Measurements from ENCODE around the gene TAF9. TPM values are rescaled to one million over a fixed set of nuclear protein-coding genes. Genes with fewer than 3 reads are reported as not detected.

TAF9 gene
- total RNA-seq, 4 donors from 2014 or later, result 25.4 to 42.2 (median 37.7) TPM

DNA sequence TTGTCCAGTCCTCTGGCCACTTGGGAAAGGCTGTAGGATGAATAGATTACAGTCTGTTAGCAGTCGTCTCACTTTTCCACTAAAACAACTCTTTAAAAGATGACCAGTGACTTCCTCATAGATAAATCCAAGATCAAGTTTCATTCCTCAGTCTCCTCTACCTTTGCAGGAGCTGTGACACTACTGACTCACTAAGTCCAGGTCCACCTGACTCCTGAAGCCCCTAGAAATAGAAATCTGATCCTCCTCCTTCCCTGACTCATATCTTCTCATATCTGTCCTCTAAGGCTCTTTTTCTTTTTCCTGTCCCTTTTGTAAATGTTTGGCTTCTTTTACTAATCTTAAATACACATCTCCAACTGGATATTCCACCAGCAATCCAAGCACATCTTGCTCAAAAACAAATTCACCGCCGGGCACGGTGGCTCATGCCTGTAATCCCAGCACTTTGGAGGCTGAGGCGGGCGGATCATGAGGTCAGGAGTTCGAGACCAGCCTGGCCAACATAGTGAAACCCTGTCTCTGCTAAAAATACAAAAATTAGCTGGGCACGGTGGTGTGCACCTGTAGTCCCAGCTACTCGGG is 39.3 kb downstream of the TAF9 start:
- DNase-seq, result no peak
- intact Hi-C loops (cut with DNase I), result loop anchor here (10.0 kb wide), 1 partner anchor 235 kb away; the partner anchor contains the start of gene SLC30A5
- TF ChIP-seq POLR2A (IDR thresholded peaks at IDR 0.05), result no peak
- TF ChIP-seq, protein P1, sequence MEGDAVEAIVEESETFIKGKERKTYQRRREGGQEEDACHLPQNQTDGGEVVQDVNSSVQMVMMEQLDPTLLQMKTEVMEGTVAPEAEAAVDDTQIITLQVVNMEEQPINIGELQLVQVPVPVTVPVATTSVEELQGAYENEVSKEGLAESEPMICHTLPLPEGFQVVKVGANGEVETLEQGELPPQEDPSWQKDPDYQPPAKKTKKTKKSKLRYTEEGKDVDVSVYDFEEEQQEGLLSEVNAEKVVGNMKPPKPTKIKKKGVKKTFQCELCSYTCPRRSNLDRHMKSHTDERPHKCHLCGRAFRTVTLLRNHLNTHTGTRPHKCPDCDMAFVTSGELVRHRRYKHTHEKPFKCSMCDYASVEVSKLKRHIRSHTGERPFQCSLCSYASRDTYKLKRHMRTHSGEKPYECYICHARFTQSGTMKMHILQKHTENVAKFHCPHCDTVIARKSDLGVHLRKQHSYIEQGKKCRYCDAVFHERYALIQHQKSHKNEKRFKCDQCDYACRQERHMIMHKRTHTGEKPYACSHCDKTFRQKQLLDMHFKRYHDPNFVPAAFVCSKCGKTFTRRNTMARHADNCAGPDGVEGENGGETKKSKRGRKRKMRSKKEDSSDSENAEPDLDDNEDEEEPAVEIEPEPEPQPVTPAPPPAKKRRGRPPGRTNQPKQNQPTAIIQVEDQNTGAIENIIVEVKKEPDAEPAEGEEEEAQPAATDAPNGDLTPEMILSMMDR (IDR thresholded peaks at IDR 0.05), result no peak
- H3K4me1 ChIP-seq, result peaks cover 8 to 27% (median 11%) of the 10 kb centered on the region in 3 donors
- no peaks in the 10 kb centered on the region for H3K27me3 ChIP-seq
- no peaks in the 10 kb centered on the region for H3K36me3 ChIP-seq
- H3K9me3 ChIP-seq, result no peaks in the 10 kb centered on the region
- H3K4me3 ChIP-seq, result no peak overlapping the region
- WGBS, 2 donors, result 77 to 81% methylated on average over 6 of the region's 9 CpGs
- no peak overlapping the region for H3K27ac ChIP-seq

DNA sequence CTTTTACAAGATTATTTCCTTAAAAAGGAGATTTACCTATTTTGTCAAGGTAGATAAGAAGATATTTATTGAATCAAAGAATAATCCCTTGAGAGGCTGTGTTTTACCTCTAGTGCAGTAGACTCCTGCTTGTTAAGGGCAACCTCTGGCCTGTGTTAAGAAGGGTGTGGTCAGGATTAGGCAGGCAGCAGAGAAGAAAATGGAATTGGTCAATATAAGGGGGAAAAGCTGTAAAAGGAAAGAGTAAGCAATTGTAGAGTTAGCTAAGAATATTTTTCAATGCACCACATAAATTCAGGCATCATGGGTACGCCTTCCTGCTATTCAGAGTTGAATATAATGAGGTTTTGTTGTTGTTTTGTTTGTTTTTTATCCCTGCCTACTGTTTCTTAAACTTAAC is 43.0 kb downstream of the TAF9 start:
- no peak for TF ChIP-seq POLR2A (IDR thresholded peaks at IDR 0.05)
- TF ChIP-seq, protein P1 (IDR thresholded peaks at IDR 0.05), result no peak
- Histone ChIP-seq H3K4me1 (peaks cover 0 to under 1% (median 0%) of the 10 kb centered on the region in 3 donors), H3K9me3 (no peaks in the 10 kb centered on the region), H3K36me3 (no peaks in the 10 kb centered on the region), H3K4me3 (no peak overlapping the region), H3K27me3 (no peaks in the 10 kb centered on the region), H3K27ac (no peak overlapping the region)
- no peak for DNase-seq
- intact Hi-C loops (cut with DNase I), result no loop called here
- 85 to 86% methylated on average over 1 of the region's 1 CpG for WGBS, 2 donors

DNA sequence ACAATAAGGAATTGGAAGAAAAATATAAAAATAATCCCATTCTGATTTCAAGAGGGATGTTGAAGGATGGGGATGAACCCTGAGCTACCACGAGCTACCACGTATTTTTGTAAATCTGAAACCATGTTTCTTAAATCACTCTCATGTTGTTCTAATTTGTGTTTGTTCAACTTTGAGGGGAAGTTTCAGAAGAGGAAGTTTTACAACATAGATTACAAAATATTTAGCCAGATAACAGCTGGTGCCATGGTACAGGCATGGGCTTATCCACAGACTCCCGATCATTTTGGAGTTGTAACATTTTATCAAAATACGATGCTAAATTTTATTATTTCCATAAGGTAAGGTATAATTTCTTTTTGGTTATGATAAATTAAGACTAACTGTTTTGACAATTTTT is 51.9 kb downstream of the TAF9 start:
- no peak for TF ChIP-seq POLR2A (IDR thresholded peaks at IDR 0.05)
- TF ChIP-seq, protein P1 (IDR thresholded peaks at IDR 0.05), result no peak
- WGBS, 2 donors, result 77 to 92% methylated on average over 4 of the region's 4 CpGs
- intact Hi-C loops (cut with DNase I), result no loop called here
- Histone ChIP-seq H3K27ac (no peak overlapping the region), H3K4me3 (no peak overlapping the region), H3K9me3 (no peaks in the 10 kb centered on the region), H3K27me3 (no peaks in the 10 kb centered on the region), H3K4me1 (no peaks in the 10 kb centered on the region), H3K36me3 (peaks cover 0 to 52% (median 0%) of the 10 kb centered on the region in 3 donors)
- no peak for DNase-seq

DNA sequence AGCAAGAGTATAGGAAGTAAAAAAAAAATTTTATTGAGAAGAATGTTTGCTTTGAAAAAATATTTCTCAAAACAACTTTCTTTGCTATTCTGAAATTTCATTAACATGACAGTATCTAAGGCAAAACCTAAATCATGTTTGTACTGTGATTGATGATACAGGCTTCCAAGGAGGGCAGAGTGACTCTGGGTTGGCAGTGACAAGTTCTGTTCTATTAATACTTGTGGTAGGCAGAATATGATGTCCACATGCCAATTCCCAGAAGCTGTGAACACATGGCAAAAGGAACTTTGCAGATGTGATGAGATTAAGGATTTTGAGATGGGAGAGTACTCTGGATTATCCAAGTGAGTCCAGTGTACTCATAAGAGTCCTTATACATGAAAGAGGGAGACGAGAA is 53.3 kb downstream of the TAF9 start:
- no peak for DNase-seq
- WGBS, 2 donors, result 89 to 94% methylated on average over 1 of the region's 1 CpG

More for the DNA sequence above, 53.3 kb downstream of the TAF9 start:
- H3K4me3 ChIP-seq, result no peak overlapping the region
- TF ChIP-seq, protein P1 (IDR thresholded peaks at IDR 0.05), result no peak
- TF ChIP-seq POLR2A (IDR thresholded peaks at IDR 0.05), result no peak
- H3K4me1 ChIP-seq, result no peaks in the 10 kb centered on the region
- H3K27ac ChIP-seq, result no peak overlapping the region
- no peaks in the 10 kb centered on the region for H3K9me3 ChIP-seq
- no peaks in the 10 kb centered on the region for H3K27me3 ChIP-seq
- intact Hi-C loops (cut with DNase I), result no loop called here
- H3K36me3 ChIP-seq, result peaks cover 0 to 66% (median 0%) of the 10 kb centered on the region in 3 donors

Other genes starting within 250 kb of the TAF9 start
- 10 to 100 TPM; 26.7 to 96.0 (median 57.1) TPM for gene CCNB1, start 202.4 kb downstream of the TAF9 start, total RNA-seq
- gene CENPH, start 179.9 kb downstream of the TAF9 start, total RNA-seq, result 10 to 100 TPM in 1 of 4 donors, 1 to 10 TPM in 3; 4.8 to 10.4 (median 9.0) TPM
- gene CDK7, start 134.6 kb downstream of the TAF9 start, total RNA-seq, result 10 to 100 TPM; 21.8 to 40.7 (median 32.2) TPM
- gene CCDC125, start 36.7 kb downstream of the TAF9 start, total RNA-seq, result 1 to 10 TPM; 4.4 to 6.5 (median 5.3) TPM
- 10 to 100 TPM; 10.7 to 23.0 (median 13.8) TPM for gene AK6, start within 50 bp of the TAF9 start, total RNA-seq
- 10 to 100 TPM in 3 of 4 donors, 1 to 10 TPM in 1; 4.9 to 18.3 (median 10.9) TPM for gene RAD17, start 298 bp upstream of the TAF9 start, total RNA-seq
- gene MARVELD2, start 45.6 kb upstream of the TAF9 start, total RNA-seq, result 10 to 100 TPM; 12.4 to 24.5 (median 18.2) TPM
- 10 to 100 TPM; 12.0 to 56.2 (median 31.8) TPM for gene OCLN, start 123.3 kb upstream of the TAF9 start, total RNA-seq
- gene GTF2H2C, start 190.7 kb upstream of the TAF9 start, total RNA-seq, result 10 to 100 TPM; 10.0 to 17.0 (median 11.4) TPM